GM18907 (cell line): ENCODE measurements around the gene PALD1.

Experiments used
- ATAC-seq: cut with Tn5 transposase; IDR thresholded peaks from one replicate; pipeline ENCODE4 v1.9.1; 2021; ENCODE audit warnings: mild to moderate bottlenecking, moderate library complexity; ENCODE audit not compliant: unreplicated experiment

The PALD1 gene

GRCh38 chr10:70504521-70505358 is 26.2 kb downstream of the PALD1 start:
- no peak for ATAC-seq

DNA sequence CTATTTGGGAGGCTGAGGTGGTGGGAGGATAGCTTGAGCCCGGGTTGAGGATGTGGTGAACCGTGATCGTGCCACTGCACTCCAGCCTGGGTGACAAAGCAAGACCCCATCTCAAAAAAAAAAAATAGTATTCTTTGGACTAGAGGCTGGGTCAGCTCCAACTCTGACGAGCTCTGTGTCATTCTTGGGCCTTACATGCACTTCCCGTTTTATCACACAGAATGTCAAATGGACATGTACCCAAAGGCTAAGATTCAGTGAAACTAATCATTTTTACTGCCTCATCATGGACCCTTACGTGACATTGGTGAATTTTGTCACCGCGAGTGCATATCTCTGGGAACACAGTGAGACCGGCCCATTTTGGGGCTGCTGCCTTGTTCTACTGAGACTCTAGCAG is 27.3 kb downstream of the PALD1 start:
- no peak for ATAC-seq

DNA sequence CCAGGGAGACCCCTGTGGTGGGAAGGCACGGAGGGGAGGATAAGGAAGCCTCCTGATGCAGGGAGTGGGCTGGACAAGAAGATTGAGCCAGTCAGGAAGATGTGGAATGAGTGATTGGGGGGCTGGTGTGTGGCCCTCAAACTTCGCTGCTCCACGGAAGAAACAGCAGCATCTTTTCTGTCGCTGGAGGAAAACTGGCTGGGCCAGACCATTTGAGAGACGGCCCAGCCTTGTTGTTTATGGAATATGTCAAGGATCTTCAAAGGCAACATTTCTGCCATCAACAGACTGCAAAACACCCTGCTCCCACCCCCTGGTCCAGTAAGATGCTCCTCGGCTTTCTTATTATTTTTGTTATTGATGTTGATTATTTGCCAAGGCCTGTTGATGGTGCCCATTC is 29.4 kb downstream of the PALD1 start:
- ATAC-seq, result no peak

- ATAC-seq, result no peak
Measured at GRCh38 chr10:70508912-70509756, 30.6 kb downstream of the PALD1 start.

GRCh38 chr10:70509757-70510147 is 31.2 kb downstream of the PALD1 start:
- no peak for ATAC-seq

- ATAC-seq, result no peak
Measured at GRCh38 chr10:70510453-70510852, 31.9 kb downstream of the PALD1 start.

GRCh38 chr10:70510904-70511303 is 32.3 kb downstream of the PALD1 start:
- ATAC-seq, result no peak

DNA sequence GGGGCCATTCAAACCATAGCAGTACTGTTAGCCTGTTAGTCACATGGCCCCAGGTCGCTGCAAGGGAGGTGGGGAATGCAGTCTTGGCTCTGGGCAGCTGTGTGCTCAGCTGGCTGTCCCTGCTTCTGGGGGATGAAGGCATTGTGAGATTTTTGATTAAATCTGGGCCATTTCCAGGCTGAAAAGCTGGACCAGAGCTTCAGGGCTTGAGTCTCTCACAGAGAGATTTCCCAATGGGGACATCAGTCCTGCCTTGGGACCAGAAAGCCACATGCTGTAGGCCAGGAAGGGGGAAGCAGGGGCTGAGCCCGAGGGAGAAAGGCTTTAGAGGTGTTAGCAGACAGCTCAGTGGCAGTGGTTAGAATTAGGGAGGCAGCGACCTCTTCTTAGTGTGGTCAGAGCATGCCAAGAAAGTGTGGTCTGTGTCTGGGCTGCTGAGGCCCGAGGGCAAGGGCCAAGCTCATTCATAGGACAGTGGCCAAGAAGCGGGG is 33.6 kb downstream of the PALD1 start:
- ATAC-seq, result no peak

- peak; percentile 91 for ATAC-seq
Measured at GRCh38 chr10:70513848-70514309, 35.3 kb downstream of the PALD1 start.

DNA sequence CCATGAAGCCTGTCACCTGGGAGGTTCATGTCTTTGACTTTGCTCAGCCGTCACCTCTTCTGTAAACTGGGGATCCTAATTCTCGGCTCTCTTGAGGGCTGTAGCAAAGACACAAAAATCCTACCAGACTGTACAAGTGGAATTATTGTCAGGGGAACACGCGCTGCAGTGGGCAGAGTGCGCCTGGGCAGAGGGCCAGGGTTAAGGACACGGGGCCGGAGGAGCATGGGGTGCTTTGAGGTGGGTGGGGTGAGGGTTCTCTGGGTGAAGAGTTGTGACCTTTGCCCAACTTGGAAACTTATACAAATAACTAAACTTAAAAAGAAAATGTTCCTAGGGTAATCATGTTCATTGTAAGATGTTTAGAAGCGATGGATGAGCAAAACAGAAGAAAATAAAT is 36.0 kb downstream of the PALD1 start:
- no peak for ATAC-seq

GRCh38 chr10:70515035-70515667 is 36.6 kb downstream of the PALD1 start:
- ATAC-seq, result no peak

DNA sequence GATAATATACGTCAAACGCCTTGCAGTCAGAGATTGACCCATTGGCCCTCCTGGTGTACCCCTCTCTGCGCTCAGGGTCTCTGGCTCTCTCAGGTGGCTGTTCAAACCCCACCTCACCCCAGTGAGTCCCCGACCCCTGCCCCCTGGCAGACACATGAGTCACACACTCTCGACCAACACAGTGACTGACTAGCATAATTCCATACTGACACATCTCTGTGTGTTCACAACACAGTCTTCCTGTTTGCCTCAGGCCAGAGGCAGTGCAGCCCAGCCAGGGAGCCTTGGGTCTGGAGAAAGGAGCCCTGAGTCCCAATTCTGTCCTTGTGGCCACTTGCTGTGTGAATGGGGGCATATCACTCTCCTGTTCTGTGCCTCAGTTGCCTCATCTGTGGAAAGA is 40.1 kb downstream of the PALD1 start:
- ATAC-seq, result no peak

- no peak for ATAC-seq
Measured at GRCh38 chr10:70523057-70523456, 44.5 kb downstream of the PALD1 start.

DNA sequence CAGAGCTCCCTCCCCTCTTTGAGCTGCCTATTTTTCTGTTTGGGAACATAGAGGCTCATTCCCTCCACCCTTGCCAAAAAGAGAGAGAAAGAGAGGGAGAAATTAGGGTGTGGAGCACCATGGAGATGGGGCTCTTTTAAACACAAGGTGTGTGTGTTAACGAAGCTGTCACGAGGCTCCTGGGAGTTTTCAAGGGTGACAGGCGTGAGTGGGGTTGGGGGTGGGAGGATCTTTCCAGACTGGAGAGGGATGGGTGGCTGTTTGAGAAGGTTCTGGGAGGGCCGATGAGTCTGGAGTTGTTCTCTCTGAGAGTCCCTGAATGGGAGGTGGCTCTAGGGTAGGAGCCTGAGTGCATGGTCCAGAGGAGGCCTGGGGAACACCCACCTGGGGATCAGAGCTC is 45.0 kb downstream of the PALD1 start:
- ATAC-seq, result no peak

DNA sequence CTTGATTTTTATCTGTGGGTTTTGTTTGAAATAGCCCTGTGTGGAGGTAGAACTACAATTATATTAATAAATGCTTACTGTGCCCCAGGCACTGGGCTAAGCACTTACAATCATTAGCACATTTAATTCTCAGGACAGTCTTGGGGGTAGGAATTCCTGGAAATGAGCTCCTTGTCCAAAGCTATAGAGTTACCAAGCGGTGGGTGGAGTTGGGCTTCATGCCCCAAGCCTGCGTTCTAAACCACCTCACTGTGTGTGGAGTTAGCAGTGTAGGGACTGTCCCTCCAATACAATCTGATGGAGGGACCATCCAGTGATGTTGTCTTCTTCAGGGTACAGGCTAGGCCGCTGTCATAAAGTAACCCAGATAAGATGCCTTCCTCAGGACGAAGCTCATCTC is 49.7 kb downstream of the PALD1 start:
- ATAC-seq, result no peak

DNA sequence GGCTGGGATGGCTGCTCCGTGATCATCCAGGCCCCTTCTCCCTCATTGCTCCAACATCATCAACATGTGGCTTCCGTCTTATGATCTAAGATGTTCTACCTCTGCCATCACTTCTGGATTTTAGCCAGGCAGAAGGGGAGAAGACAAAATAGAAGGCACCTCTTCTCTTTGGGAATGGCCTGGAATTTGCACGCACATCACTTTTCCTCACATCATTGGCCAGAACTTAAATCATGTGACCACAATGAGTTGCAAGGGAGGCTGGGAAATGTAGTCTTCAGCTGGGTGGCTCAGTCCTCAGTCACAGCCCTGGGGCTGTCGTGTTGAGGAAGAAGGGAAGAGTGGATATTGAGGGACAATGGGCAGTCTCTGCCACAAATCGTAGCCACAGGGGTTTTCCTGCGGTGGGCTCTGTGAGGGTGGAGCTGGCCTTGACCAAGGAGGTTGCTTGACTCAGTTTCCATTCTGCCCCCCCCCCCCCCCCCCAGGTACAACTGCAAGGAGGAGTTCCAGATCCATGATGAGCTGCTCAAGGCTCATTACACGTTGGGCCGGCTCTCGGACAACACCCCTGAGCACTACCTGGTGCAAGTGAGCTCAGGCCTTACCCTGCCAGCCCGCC is 50.3 kb downstream of the PALD1 start:
- no peak for ATAC-seq

- no peak for ATAC-seq
Measured at GRCh38 chr10:70529848-70530247, 51.3 kb downstream of the PALD1 start.

- no peak for ATAC-seq
Measured at GRCh38 chr10:70530315-70530714, 51.7 kb downstream of the PALD1 start.

DNA sequence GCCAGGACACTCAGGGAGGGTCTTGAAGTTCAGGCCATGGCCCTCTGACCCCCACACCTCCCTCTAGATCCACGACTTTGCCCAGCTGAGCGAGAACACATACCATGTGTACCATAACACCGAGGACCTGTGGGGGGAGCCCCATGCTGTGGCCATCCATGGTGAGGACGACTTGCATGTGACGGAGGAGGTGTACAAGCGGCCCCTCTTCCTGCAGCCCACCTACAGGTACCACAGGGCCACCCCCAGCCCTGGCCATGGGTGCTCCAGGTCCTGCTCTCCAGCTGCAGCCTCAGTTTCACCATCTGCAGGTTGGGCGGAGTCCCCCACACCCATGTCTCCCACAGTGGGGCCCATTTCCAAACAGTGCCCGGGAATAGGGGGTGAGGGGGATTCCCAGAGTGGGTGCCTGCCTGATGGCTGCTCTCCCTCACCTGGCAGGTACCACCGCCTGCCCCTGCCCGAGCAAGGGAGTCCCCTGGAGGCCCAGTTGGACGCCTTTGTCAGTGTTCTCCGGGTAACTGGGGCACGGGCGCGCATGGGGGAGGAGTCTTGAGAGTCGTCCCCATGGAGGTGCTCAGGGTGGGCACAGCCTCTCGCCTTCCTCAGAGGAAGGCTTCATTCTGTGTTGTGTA is 54.1 kb downstream of the PALD1 start:
- no peak for ATAC-seq

GRCh38 chr10:70533189-70533558 is 54.6 kb downstream of the PALD1 start:
- ATAC-seq, result no peak

GRCh38 chr10:70534281-70534680 is 55.7 kb downstream of the PALD1 start:
- ATAC-seq, result no peak
